ENCODE data around the gene GALNT2. TPM values are rescaled to one million over a fixed set of nuclear protein-coding genes. Genes with fewer than 3 reads are reported as not detected.

Gene GALNT2
- total and polyA plus RNA-seq, 9 of the 15 experiments (the other 6 are each of a cell fraction or from before 2014, with no cell fraction given), result 1.6 to 106 (median 51.9) TPM

- TF ChIP-seq, protein P1, sequence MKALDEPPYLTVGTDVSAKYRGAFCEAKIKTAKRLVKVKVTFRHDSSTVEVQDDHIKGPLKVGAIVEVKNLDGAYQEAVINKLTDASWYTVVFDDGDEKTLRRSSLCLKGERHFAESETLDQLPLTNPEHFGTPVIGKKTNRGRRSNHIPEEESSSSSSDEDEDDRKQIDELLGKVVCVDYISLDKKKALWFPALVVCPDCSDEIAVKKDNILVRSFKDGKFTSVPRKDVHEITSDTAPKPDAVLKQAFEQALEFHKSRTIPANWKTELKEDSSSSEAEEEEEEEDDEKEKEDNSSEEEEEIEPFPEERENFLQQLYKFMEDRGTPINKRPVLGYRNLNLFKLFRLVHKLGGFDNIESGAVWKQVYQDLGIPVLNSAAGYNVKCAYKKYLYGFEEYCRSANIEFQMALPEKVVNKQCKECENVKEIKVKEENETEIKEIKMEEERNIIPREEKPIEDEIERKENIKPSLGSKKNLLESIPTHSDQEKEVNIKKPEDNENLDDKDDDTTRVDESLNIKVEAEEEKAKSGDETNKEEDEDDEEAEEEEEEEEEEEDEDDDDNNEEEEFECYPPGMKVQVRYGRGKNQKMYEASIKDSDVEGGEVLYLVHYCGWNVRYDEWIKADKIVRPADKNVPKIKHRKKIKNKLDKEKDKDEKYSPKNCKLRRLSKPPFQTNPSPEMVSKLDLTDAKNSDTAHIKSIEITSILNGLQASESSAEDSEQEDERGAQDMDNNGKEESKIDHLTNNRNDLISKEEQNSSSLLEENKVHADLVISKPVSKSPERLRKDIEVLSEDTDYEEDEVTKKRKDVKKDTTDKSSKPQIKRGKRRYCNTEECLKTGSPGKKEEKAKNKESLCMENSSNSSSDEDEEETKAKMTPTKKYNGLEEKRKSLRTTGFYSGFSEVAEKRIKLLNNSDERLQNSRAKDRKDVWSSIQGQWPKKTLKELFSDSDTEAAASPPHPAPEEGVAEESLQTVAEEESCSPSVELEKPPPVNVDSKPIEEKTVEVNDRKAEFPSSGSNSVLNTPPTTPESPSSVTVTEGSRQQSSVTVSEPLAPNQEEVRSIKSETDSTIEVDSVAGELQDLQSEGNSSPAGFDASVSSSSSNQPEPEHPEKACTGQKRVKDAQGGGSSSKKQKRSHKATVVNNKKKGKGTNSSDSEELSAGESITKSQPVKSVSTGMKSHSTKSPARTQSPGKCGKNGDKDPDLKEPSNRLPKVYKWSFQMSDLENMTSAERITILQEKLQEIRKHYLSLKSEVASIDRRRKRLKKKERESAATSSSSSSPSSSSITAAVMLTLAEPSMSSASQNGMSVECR (CRISPR knock-in tag; IDR thresholded peaks at IDR 0.05), result no peak
- TF ChIP-seq ZNF584 (CRISPR knock-in tag; IDR thresholded peaks at IDR 0.05; ENCODE audit: low read depth) (peak; percentile 75; the same call in 1 of the 2 replicates), ZNF431 (CRISPR knock-in tag; IDR thresholded peaks at IDR 0.05) (no peak), ZNF41 (CRISPR knock-in tag; conservative IDR thresholded peaks at IDR 0.05) (no peak; the same call in 1 of the 2 replicates), ZNF282 (CRISPR knock-in tag; IDR thresholded peaks at IDR 0.05) (no peak), SOX6 (IDR thresholded peaks at IDR 0.05) (no peak), TAL1 (IDR thresholded peaks at IDR 0.05) (peak; percentile 14; the same call in 1 of the 2 replicates), EGR1 (conservative IDR thresholded peaks at IDR 0.05) (no peak)
Measured at GRCh38 chr1:230030122-230030821, 36.8 kb upstream of the GALNT2 start (continued).

Data from K562 (cell line).